Loucy (cell line): ENCODE data around the gene TCL1B.

Experiments used
- CTCF ChIP-seq: fragments of 200-600 bp; sonication (generic); conservative IDR thresholded peaks from 2 replicates; pipeline ENCODE4 v1.5.1; 2014; ENCODE audit warnings: mild to moderate bottlenecking, antibody characterized with exemption, low read length
- EZH2phosphoT487 ChIP-seq: fragments of 200-600 bp; IDR thresholded peaks from 2 replicates; pipeline ENCODE4 v1.6.1; 2018; ENCODE audit warnings: antibody characterized with exemption, mild to moderate bottlenecking, moderate library complexity, borderline replicate concordance

GRCh38 chr14:95659293-95659989 is 26.8 kb upstream of the TCL1B start:
- TF ChIP-seq CTCF (no peak), EZH2phosphoT487 (no peak)
